ENCODE data around the gene IER3. TPM values are rescaled to one million over a fixed set of nuclear protein-coding genes. Genes with fewer than 3 reads are reported as not detected.
"Not testable (repeated sequence)": the region's sequence is repeated elsewhere in the genome, so short reads cannot be mapped to it uniquely, and the experiment has no call there.

Gene IER3
- polyA plus RNA-seq, 1 experiment = 51.7 TPM

- ChIA-PET POLR2A (interaction anchor here (0.6 to 1.6 kb wide), 2 partner anchors 40 to 105 kb away, joined by 4 to 5 read pairs; no protein-coding TSS in a partner anchor), CTCF (interaction anchor here (0.7 to 20.5 kb wide), 23 partner anchors 10 to 370 kb away, joined by 3 to 387 read pairs (median 5); partner anchors contain the start of genes DDR1, DHX16, FLOT1 and NRM)
- Histone ChIP-seq H3K27me3 (ENCODE audit: control insufficient read depth, insufficient read depth, low read length) (no peaks in the 10 kb centered on the region), H3K4me3 (ENCODE audit: low read depth, low read length) (peak overlapping the region; percentile 92), H3K36me3 (ENCODE audit: control insufficient read depth, insufficient read depth, low read length) (peaks cover 16% of the 10 kb centered on the region)
- DNase-seq (ENCODE audit: low read depth) = no peak
- TF ChIP-seq, protein P1, sequence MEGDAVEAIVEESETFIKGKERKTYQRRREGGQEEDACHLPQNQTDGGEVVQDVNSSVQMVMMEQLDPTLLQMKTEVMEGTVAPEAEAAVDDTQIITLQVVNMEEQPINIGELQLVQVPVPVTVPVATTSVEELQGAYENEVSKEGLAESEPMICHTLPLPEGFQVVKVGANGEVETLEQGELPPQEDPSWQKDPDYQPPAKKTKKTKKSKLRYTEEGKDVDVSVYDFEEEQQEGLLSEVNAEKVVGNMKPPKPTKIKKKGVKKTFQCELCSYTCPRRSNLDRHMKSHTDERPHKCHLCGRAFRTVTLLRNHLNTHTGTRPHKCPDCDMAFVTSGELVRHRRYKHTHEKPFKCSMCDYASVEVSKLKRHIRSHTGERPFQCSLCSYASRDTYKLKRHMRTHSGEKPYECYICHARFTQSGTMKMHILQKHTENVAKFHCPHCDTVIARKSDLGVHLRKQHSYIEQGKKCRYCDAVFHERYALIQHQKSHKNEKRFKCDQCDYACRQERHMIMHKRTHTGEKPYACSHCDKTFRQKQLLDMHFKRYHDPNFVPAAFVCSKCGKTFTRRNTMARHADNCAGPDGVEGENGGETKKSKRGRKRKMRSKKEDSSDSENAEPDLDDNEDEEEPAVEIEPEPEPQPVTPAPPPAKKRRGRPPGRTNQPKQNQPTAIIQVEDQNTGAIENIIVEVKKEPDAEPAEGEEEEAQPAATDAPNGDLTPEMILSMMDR (IDR thresholded peaks at IDR 0.05; ENCODE audit: insufficient read depth, low read depth, low read length) = peak; percentile 18; the same call in 1 of the 2 replicates
Measured at GRCh38 chr6:30721198-30722024, 22.9 kb downstream of the IER3 start.

DNA sequence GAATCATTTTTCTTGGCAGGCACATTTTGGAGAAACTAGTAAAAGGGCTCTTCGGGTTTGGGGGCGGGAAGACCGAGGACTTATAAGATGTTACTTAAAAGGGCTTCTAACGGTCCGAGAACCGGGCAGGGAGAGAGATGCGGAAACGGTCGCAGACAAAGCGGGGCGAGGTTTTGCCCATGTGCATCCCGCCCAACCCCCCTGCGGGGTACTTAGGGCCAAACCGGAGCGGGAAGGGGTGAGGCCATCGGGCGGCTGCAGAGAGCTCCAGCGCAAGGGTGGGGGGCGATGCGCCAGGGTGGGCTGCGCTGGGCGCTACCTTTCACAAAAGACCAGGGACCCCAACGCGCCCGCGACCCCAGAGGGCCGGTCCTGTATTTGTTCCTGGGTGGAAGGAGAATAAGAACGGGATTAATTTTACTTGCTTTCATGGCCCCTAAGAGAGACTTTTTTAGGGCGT lies 23.6 kb downstream of the IER3 start:
- TF ChIP-seq, protein P1 (IDR thresholded peaks at IDR 0.05; ENCODE audit: insufficient read depth, low read depth, low read length) = no peak; the same call in 1 of the 2 replicates
- CTCF ChIA-PET = interaction anchor here (0.6 to 20.5 kb wide), 7 partner anchors 9 to 162 kb away, joined by 3 to 387 read pairs (median 11); partner anchors contain the start of genes DDR1, DHX16, FLOT1 and NRM
- peak overlapping the region; percentile 92 for H3K4me3 ChIP-seq (ENCODE audit: low read depth, low read length)
- DNase-seq (ENCODE audit: low read depth) = no peak
- POLR2A ChIA-PET = interaction anchor here (0.6 to 1.6 kb wide), 2 partner anchors 25 to 39 kb away, joined by 4 to 8 read pairs; no protein-coding TSS in a partner anchor
- H3K27me3 ChIP-seq (ENCODE audit: control insufficient read depth, insufficient read depth, low read length) = no peaks in the 10 kb centered on the region
- peaks cover 14% of the 10 kb centered on the region for H3K36me3 ChIP-seq (ENCODE audit: control insufficient read depth, insufficient read depth, low read length)

DNA sequence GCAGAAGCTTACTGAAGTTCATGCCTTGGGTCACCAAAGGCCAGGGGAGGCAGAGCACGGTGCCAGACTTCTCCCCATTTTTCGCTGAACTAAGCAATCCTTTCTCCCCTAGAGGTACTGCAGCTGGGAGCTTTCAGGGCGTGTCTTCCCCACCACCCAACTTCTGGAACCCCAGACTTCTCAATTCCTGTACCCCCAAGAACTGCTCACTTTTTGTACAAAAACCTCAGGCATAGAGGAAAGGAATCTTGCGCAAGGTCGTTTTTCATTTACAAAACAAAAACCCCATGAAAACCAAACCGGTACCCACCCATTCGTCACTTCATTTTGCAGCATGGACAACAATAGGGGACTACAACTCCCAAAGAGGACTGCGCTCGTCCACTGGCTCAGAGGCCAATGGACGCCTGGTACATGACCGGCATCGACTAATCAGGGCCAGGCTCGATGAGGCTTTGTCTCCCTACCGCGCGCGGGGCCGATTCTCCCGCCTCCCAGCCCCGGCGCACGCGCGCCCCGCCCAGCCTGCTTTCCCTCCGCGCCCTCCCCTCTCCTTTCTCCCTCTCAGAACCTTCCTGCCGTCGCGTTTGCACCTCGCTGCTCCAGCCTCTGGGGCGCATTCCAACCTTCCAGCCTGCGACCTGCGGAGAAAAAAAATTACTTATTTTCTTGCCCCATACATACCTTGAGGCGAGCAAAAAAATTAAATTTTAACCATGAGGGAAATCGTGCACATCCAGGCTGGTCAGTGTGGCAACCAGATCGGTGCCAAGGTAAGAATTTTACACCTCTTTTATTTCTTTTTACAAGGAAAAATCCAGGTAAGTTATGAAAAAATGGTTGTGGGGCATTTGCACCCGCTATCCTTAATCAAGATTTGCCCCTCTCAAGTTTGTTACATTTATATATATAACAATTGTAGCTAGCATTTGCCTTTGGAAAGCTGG lies 24.3 kb downstream of the IER3 start, which contains the start of gene TUBB:
TSS of gene TUBB (plus strand) at position 562 of the 947 bp plus-strand sequence. CDS start at position 717, 155 bp downstream.
- ChIA-PET POLR2A (interaction anchor here (0.6 kb wide), 1 partner anchor 24 kb away, joined by 8 read pairs; no protein-coding TSS in a partner anchor), CTCF (interaction anchor here (0.6 to 20.5 kb wide), 3 partner anchors 22 to 42 kb away, joined by 3 to 387 read pairs (median 11); partner anchors contain the start of genes DHX16 and NRM)
- TF ChIP-seq, protein P1 (IDR thresholded peaks at IDR 0.05; ENCODE audit: insufficient read depth, low read depth, low read length) = no peak

GRCh38 chr6:30719356-30719755 lies 25.0 kb downstream of the IER3 start:
- Histone ChIP-seq H3K27me3 (ENCODE audit: control insufficient read depth, insufficient read depth, low read length) (no peaks in the 10 kb centered on the region), H3K36me3 (ENCODE audit: control insufficient read depth, insufficient read depth, low read length) (peaks cover 12% of the 10 kb centered on the region), H3K4me3 (ENCODE audit: low read depth, low read length) (peak overlapping the region; percentile 51)
- ChIA-PET CTCF (interaction anchor here (20.5 kb wide), 1 partner anchor 42 kb away, joined by 387 read pairs; the partner anchor contains the start of gene DHX16), POLR2A (no interaction called here)
- DNase-seq (ENCODE audit: low read depth) = no peak
- TF ChIP-seq, protein P1 (IDR thresholded peaks at IDR 0.05; ENCODE audit: insufficient read depth, low read depth, low read length) = no peak

More for the DNA sequence above, 24.3 kb downstream of the IER3 start, which contains the start of gene TUBB:
- Histone ChIP-seq H3K27me3 (ENCODE audit: control insufficient read depth, insufficient read depth, low read length) (no peaks in the 10 kb centered on the region), H3K4me3 (ENCODE audit: low read depth, low read length) (peak within 1 kb of the TSS; percentile 92), H3K36me3 (ENCODE audit: control insufficient read depth, insufficient read depth, low read length) (peaks cover 13% of the 10 kb centered on the region)
- peak; percentile 87 for DNase-seq (ENCODE audit: low read depth)

DNA sequence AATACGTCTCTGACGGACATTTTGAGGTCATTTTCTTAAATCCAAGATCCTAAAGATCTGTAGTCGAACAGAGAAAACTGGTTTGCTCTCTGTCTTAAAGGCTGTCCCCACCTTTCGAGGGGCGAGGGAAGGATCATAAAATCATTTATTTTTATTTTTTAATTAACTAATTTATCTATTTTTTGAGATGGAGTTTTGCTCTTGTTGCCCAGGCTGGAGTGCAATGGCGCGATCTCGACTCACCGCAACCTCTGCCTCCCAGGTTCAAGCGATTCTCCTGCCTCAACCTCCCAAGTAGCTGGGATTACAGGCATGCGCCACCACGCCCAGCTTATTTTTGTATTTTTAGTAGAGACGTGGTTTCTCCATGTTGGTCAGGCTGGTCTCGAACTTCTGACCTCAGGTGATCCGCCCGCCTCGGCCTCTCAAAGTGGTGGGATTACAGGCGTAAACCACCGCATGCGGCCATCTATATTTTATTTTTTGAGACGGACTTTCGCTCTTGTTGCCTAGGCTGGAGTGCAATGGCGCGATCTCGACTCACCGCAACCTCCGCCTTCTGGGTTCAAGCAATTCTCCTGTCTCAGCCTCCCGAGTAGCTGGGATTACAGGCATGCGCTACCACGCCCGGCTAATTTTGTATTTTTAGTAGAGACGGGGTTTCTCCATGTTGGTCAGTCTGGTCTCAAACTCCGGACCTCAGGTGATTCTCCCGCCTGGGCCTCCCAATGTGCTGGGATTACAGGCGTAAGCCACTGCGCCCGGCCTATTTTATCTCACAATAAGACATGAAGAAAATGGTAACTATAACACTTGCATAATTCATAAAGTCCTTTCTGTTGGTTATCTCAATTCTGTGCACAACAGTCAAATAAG lies 26.3 kb downstream of the IER3 start:
- CTCF ChIA-PET = interaction anchor here (1.2 to 20.5 kb wide), 2 partner anchors 30 to 40 kb away, joined by 3 to 387 read pairs; partner anchors contain the start of gene DHX16
- H3K36me3 ChIP-seq (ENCODE audit: control insufficient read depth, insufficient read depth, low read length); DNase-seq (ENCODE audit: low read depth); H3K27me3 ChIP-seq (ENCODE audit: control insufficient read depth, insufficient read depth, low read length): not testable (repeated sequence)
- POLR2A ChIA-PET = interaction anchor here (0.6 to 1.3 kb wide), 4 partner anchors 22 to 129 kb away, joined by 4 to 27 read pairs (median 10); partner anchors contain the start of gene NRM
- H3K4me3 ChIP-seq (ENCODE audit: low read depth, low read length) = peak overlapping the region; percentile 37
